ENCODE measurements around the gene SLC35D3. TPM values are rescaled to one million over a fixed set of nuclear protein-coding genes. Genes with fewer than 3 reads are reported as not detected.

Gene SLC35D3
- not detected in 2 replicates for polyA plus RNA-seq

GRCh38 chr6:136921936-136922684, at the start of gene SLC35D3:
SLC35D3 (plus strand) TSS chr6:136922301; CDS start chr6:136922429, 128 bp downstream.

Other genes with a start within 250 kb of the SLC35D3 start
- 7.7 and 9.0 TPM in 2 replicates for gene MAP3K5, start 129.8 kb upstream of the SLC35D3 start, polyA plus RNA-seq
- gene PEX7, start 99.7 kb upstream of the SLC35D3 start, polyA plus RNA-seq = 28.9 and 33.9 TPM in 2 replicates
- gene IL20RA, start 122.7 kb downstream of the SLC35D3 start, polyA plus RNA-seq = 91.5 and 153 TPM in 2 replicates